GM19240 (cell line): Measurements from ENCODE around the gene ZNF254.
"Not testable (repeated sequence)": the region's sequence is repeated elsewhere in the genome, so short reads cannot be mapped to it uniquely, and the experiment has no call there.

Experiments
- DNase-seq: peaks from one replicate; pipeline ENCODE4 v3.0.0; 2011; ENCODE audit warnings: low spot score; ENCODE audit not compliant: insufficient read length

Gene ZNF254

DNA sequence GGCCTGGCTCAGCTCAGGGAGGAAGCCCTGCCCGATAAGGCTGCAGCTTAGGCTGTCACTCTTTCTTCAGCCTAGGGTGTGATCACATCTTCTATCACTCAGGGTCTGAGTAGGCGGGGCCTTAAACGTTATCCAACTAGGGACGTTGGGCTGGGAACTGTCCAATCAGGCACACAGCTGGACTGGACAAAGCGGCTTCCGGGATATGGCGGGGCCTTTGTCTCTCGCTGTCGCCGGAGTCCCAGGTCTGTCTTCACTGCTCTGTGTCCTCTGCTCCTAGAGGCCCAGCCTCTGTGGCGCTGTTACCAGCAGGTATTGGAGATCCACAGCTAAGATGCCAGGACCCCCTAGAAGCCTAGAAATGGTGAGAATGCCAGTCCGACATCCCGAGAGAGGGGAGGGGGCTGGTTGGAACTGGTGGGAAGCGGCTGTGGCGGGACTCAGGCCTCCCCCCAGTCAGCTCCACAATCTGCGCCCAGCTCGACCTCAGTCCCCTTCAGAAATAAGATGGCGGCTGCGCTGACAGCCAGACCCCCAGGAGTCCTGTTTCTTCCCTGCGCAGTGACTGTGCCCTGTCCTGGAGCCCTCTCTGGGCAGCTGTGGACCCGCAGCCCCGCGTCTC is at the start of gene ZNF254:
Gene ZNF254, plus strand, starts transcription at position 214 of the 622 bp plus-strand sequence. Its CDS starts 121 bp downstream, at position 335.
- peak; percentile 66 for DNase-seq

DNA sequence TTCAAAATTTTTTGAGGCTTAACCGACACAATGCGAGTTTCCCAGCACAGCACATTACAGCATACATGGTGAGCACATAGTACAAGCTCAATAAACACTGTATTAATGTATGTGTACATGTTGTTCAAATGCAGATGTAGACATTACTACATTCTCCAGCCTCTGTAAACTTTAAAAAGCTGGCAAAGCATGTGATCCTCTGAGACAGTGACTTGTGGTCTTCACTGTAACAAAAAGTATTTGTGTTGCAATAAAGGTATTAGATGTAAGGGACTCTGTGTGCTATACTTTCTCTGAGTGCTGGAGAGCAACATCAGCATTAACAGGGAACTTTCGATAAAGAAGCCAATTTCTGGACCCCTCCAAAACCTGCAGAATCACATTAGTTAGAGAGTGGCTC is 46.4 kb upstream of the ZNF254 start:
- no peak for DNase-seq

DNA sequence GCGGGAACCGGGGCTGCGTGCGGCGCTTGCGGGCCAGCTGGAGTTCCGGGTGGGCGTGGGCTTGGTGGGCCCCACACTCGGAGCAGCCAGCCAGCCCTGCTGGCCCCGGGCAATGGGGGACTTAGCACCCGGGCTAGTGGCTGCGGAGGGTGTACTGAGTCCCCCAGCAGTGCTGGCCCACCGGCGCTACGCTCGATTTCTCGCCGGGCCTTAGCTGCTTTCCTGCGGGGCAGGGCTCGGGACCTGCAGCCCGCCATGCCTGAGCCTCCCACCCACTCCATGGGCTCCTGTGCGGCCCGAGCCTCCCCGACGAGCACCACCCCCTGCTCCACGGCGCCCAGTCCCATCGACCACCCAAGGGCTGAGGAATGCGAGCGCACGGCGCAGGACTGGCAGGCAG is 45.7 kb upstream of the ZNF254 start:
- DNase-seq, result not testable (repeated sequence)

DNA sequence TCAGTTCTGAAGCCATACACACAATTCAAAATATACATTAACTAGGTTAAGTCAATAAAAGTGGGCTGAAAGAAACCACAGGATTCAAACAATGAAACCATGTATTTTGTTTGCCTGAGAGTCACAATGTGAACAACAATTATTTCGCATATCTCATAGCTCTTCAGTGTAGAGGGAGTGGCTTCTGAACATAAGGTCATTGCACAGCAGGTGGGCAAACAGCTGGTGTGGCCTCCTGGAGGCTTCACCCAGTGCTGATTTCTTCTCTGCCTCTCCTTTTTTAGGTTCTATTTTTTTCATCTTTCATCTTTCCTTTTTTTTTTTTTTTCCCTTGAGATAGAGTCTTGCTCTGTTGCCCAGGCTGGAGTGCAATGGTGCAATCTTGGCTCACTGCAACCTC is 40.4 kb upstream of the ZNF254 start:
- DNase-seq, result no peak

- DNase-seq, result no peak
Observed at GRCh38 chr19:24048261-24048660, 38.7 kb upstream of the ZNF254 start.

- DNase-seq, result no peak
Observed at GRCh38 chr19:24049537-24049936, 37.5 kb upstream of the ZNF254 start.

GRCh38 chr19:24051516-24051915 is 35.5 kb upstream of the ZNF254 start:
- DNase-seq, result no peak

GRCh38 chr19:24052811-24053210 is 34.2 kb upstream of the ZNF254 start:
- no peak for DNase-seq

DNA sequence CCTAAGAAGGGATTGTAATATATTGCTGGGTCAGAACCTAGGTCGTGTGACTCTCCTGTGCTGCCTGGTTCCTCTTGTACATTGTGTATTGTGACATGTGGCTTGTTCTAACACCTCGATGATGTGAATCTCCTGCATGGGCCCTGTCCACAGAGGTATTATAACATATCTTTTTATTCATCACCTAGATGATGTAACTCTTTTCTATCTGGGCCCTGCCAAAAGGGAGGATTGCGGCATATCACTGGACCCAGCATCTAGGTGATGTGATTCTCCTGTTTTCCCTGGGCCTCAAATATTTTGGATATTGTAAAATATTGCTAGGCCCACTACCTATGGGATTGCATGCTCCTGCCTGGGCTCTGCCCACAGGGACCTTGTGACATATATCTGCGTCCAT is 33.4 kb upstream of the ZNF254 start:
- no peak for DNase-seq

DNA sequence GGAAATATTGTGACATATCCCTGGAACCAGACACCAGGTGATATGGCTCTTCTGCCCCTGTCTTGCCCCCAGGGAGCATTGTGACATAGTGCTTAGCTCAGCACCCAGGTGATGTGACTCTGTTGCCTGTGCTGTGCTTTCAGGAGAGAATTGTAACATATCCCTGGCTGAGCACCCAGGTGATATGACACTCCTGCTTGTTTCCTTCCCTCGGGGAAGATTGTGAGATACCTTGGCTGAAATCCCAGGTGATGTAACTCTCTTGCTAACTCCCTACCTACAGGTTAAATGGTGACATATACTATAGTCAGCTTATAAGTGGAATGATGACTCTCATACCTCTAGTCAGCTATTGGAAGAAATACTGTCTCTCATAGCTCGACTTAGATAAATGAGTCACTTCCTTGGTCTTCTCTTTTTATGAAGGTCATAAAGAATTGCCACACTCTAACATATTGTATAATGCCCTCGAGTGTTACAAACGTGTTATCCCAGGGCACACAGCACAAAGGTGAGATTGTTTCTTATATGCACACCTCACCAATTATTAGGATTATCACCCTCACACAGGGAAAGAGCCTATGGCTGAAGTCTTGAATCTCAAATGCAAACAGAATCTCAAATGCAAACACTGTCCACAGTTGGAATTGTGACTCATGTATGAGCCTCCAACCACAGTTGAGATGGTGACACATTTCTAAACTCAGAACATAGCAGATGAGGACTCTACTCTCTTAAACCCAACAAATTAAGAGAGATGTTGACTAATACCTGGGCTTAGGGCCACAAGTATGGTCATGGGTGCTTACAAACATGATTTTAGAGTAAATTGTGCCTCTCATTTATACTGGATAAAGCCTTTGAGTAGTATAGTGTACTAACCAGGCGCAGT is 32.7 kb upstream of the ZNF254 start:
- no peak for DNase-seq

GRCh38 chr19:24055548-24055947 is 31.4 kb upstream of the ZNF254 start:
- no peak for DNase-seq

DNA sequence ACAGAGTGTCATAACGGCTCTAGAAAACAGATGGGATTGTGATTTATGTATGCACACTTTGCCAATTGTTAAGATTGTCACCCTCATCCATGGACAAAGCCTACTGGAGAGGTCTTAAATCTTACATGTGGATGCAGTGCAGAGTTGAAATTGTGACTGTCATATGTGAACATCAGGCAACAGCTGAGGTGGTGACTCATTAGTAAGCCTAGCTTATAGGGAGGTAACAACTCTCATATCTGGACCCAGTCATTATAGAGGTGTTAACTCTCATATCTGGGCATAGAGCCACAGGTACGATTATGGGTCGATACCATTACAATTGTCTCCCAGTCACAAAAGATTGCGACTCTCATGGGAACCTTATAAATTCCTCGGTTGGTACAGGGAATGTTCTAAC is 29.8 kb upstream of the ZNF254 start:
- DNase-seq, result no peak

GRCh38 chr19:24059563-24060295 is 27.3 kb upstream of the ZNF254 start:
- DNase-seq, result no peak

GRCh38 chr19:24060687-24061356 is 26.2 kb upstream of the ZNF254 start:
- no peak for DNase-seq

DNA sequence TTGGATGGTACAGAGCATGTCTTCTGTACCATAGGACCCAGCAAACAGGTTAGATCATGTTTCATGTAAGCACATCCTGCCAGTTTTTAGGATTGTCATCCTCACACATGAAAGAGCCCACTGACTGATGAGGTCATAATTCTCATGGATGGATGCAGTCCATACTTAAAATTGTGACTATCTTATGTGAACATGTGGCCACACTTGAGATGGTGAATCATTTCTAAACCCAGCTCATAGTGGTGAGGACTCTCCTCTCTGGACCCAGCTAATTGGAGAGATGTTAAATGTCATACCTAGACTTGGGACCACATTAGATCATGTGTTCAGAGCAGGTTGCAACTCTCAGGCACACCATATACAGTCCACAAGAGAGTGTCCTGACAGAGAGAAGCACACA is 24.8 kb upstream of the ZNF254 start:
- DNase-seq, result no peak

GRCh38 chr19:24063295-24063694 is 23.7 kb upstream of the ZNF254 start:
- no peak for DNase-seq

- DNase-seq, result no peak
Observed at GRCh38 chr19:24064175-24064574, 22.8 kb upstream of the ZNF254 start.

- DNase-seq, result no peak
Observed at GRCh38 chr19:24065243-24065642, 21.7 kb upstream of the ZNF254 start.

GRCh38 chr19:24065865-24066604 is 21.0 kb upstream of the ZNF254 start:
- no peak for DNase-seq

DNA sequence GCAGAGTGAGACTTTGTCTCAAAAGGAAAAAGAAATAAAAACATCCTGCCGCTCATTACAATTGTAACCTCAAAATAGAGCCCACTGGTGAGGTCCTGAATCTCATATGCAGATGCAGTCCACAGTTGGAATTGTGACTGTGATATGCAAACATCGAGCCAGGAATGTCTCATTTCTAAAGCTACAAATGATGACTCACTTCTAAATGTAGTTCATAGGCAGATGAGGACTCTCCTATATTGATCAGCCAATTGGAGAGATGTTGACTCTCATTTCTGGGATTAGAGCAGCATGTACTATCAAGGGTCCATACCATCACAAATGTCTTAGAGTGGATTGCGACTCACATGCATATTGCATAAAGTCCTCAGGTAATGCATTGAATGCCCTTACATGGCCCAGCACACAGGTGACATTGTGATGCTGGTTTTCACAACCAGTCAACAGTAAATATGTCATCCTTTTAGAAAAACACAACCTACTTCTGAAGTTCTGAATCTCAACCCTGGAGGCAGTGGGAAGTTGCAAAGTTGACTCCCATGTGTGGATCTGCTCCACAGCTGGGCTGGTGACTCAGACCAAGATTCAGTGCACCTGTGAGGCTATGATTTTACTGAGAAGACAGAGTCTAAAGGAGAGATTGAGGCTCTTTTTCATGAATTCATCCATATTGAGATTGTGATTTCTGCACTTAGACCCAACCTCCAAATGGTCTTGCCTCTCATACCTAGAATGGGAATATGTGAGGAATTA is 16.9 kb upstream of the ZNF254 start:
- DNase-seq, result no peak
